HG02885 (cell line): ENCODE data around the gene DAZL.

Experiments
- ATAC-seq: cut with Tn5 transposase; IDR thresholded peaks from one replicate; pipeline ENCODE4 v1.9.1; 2021; ENCODE audit warnings: mild to moderate bottlenecking; ENCODE audit not compliant: unreplicated experiment, poor library complexity

The DAZL gene

DNA sequence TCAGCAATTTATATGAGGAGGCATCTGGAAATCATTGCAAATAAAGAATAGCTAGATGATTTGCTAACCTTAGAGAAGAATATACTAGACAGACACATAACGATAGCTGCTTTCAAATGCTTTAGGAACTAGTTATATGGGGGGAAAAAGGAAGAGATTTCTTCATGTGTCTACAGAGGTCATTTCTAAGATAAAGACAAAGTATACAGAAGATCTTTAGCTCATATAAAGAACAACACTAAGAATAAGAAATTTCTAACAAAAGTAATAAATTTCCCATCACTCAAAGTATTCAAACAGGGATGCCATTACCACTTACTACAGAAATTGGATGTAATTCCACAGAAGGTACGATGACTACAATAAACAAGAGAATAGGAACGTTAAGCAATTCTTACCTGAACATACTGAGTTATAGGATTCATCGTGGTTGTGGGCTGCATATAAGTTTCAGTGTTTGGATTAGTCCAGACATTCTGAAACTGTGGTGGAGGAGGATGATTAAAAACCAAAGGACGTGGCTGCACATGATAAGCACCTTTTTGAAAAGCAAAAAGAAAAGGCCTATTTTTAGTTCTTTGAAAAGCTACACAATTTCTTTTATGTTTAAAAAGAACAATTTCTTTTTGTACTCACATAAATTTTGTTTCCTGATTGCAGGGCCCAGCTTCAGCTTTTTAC, 8.7 kb downstream of the DAZL start:
- peak; percentile 78 for ATAC-seq

GRCh38 chr3:16595778-16596177, 9.4 kb downstream of the DAZL start:
- no peak for ATAC-seq

- peak; percentile 97 for ATAC-seq
Observed at GRCh38 chr3:16589867-16590624, 15.2 kb downstream of the DAZL start.

- ATAC-seq = no peak
Observed at GRCh38 chr3:16589120-16589519, 16.1 kb downstream of the DAZL start.

DNA sequence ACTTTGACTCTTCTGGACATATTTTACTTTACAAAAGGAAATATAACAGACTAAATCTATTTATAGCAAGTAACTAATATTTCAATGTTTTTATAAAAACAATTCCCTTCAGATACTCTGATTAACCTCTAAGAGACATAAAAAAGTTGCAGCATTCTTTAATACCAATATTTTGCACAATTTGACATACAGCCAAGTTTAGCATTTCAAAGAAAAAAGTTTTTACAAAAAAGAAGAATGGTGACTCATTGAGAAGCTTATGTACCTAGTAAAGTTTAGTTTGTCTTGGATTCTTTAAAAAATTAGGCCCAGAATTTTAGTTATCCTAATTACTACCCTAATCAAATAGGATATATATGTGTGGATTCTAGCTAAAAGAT, 17.6 kb downstream of the DAZL start:
- ATAC-seq = no peak

- no peak for ATAC-seq
Observed at GRCh38 chr3:16587047-16587680, 18.1 kb downstream of the DAZL start.

GRCh38 chr3:16584880-16585279, 20.3 kb downstream of the DAZL start:
- ATAC-seq = no peak

DNA sequence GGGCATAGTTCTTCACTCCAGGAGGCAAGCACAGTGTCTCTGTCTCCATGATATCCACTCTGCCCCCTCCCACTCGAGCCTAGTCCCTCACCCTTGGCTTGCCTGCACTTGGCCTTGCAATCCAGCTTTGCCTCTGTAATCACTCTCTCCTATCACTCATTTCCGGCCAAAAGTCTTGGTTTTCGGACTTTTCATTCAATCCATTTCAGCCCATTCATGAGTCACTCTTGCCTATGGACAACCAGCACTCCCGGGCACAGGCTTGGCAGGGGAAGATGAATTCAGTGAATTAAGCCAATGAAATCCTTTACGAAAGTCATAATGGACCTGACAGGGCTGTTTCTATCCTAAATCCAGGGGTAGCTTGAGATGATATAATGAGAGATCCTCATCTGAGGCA, 21.7 kb downstream of the DAZL start:
- no peak for ATAC-seq

DNA sequence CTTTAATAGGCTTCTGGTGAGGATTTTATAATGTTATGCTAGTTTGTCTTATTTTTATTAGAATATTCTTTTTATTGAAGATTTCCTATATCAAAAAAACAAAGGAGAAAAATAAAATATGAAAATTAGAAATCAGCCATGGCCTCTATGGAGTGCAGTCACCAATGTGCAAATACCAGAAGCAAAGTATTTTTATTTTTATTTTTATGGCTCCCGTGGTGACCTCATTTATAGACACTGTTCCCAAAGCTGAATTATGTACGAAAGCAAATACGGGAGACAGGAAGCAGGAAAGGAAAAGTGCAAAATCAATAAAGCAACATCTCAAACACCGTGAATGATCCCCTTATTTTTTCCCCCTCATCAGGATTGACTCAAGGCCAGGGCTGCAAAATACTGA, 35.1 kb downstream of the DAZL start:
- no peak for ATAC-seq

- no peak for ATAC-seq
Observed at GRCh38 chr3:16568532-16568931, 36.7 kb downstream of the DAZL start.

GRCh38 chr3:16568115-16568514, 37.1 kb downstream of the DAZL start:
- no peak for ATAC-seq

DNA sequence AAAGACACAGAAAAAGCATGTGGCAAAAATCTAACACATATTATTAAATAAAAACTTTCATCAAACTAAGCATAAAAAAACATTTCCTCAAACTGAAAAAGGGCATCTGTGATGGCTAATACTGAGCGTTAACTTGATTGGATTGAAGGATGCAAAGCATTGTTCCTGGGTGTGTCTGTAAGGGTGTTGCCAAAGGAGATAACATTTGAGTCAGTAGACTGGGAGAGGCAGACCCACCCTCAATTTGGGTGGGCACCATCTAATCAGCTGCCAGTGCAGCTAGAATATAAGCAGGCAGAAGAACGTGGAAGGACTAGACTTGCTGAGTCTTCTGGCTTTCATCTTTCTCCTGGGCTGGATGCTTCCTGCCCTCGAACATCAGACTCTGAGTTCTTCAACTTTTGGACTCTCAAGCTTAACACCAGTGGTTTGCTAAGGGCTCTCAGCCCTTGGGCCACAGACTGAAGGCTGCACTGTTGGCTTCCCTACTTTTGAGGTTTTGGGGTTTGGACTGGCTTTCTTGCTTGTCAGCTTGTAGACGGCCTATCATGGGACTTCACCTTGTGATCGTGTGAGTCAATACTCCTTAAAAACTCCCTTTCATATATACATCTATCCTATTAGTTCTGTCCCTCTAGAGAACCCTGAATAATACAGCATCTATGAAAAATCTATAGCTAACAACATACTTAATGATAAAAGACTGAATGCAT, 45.4 kb downstream of the DAZL start:
- ATAC-seq = no peak

DNA sequence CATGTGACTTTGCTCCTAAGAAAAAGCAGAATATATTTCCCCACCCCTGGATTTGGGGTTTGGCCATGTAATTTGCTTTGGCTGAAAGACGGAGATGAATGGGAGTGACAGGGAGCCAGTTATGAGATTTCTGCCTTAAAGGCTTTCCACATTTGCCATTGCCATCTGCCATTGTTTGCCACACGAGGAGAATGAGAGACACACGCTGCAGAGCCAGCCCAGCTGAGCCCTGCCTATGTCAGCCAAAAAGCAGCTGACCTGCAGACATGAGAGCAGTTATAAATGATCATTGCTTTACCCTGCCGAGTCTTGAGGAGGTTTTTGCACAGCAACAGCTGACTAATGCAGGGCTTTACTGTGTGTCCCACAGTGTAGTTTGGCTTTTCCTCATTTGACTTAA, 51.1 kb downstream of the DAZL start:
- no peak for ATAC-seq

DNA sequence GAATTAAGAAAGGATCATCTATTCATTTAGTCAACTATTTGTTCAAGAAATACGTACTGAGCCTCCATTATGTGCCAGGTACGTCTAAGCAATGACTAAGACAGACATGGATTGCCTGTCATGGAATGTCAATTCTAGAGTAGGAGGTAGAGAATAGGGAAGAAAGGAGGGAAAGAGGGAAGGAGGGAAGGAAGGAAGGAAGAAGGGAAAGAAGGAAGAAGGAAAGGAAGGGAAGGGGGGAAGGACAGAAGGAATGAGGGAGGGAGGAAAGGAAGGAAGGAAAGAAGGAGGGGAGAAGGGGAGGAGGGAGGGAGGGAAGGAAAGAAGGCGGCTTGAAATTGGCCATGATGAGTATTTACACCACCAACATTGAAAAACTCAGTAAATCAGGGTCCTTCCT, 52.5 kb downstream of the DAZL start:
- no peak for ATAC-seq

DNA sequence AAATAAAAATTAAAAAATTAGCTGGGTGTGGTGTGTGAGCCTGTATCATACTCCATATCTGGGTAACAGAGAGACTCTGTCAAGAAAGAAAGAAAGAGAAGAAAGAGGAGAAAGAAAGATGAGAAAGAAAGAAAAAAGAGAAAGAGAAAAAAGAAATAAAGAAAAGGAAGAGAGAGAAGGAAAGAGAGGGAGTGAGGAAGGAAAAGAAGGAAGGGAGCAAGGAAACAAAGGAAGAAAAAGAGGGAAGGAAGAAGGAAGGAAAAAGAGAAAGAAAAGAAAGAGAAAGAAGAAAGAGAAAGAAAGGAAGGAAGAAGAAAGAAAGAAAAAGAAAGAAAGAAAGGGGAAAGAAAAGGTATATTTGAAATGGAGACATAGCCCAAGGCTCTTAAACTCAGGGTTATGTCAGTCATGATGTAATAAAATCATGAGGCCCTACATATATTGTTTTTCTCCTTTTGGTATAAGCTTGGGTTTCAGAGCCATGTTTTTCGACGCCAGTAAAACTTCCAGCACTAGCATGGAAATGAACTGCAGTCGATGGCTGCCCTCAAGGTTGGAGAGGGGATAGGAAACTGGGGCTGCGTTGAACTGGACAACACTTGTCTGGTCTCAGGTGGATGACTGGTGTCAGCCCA, 53.8 kb downstream of the DAZL start:
- ATAC-seq = no peak

- ATAC-seq = peak; percentile 85
Observed at GRCh38 chr3:16550676-16551341, 54.4 kb downstream of the DAZL start.

GRCh38 chr3:16550305-16550675, 54.9 kb downstream of the DAZL start:
- ATAC-seq = no peak

GRCh38 chr3:16548721-16549120, 56.5 kb downstream of the DAZL start:
- ATAC-seq = no peak

- no peak for ATAC-seq
Observed at GRCh38 chr3:16547561-16548357, 57.5 kb downstream of the DAZL start.
